Measurements from ENCODE around the gene GIPR.
A peak's percentile ranks its signal among the peaks of the same experiment; 100 is the strongest.
"Not testable (repeated sequence)": the region's sequence is repeated elsewhere in the genome, so short reads cannot be mapped to it uniquely, and the experiment has no call there.

The GIPR gene, protein sequence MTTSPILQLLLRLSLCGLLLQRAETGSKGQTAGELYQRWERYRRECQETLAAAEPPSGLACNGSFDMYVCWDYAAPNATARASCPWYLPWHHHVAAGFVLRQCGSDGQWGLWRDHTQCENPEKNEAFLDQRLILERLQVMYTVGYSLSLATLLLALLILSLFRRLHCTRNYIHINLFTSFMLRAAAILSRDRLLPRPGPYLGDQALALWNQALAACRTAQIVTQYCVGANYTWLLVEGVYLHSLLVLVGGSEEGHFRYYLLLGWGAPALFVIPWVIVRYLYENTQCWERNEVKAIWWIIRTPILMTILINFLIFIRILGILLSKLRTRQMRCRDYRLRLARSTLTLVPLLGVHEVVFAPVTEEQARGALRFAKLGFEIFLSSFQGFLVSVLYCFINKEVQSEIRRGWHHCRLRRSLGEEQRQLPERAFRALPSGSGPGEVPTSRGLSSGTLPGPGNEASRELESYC

DNA sequence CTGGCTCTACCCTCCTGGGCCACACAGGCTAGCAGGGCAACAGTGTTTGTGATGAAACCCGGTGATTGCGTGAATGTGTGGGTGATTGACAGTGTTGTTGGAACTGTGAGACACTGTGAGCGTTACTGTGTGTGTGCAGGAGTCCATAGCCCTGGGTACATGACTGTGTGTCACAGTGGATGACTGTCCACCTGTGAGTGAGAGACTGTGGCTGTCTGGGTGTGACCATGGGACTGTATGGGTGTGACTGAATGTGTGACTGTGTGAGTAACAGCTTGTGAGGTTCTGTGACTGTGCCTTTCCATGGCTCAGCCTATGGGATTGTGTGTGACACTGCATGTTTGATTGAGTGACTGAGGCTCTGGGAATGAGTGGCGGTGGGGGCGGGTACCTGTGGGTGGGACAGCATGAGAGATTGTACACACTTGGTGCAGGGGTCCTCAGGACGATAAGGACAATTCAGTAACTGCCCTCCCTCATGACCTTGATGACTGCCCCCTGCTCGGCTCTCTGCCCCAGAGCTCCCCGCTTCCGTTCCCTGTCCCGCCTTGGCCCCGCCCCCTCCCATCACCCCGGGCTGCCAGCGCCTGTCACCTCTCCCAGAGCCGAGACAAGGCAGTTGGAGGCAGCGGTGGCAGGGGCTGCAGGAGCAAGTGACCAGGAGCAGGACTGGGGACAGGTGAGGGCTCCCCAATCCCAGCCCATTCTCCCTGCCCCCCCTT is at the start of gene GIPR:
Gene GIPR (plus strand): TSS at position 602 of the 722 bp plus-strand sequence. CDS start 1,300 bp downstream, outside the sequence.
- peak; percentile 33 for DNase-seq

DNA sequence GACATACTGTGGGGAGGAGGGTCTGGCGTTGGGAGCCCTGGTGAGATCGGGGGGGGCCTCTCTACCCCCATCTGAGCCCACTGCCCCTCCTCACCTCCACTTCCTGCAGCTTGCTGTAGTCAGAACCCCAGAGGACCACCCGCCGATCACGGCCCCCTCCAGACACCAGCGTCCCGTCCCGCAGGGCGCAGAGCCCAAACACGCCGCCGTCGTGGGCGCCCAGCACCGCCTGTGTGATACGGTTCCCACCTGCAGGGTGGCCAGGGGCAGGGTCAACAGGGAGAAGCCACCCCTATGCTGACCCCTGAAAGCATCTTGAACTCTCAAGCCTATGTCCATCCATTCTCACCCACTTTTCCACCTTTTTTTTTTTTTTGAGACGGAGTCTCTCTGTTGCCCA is 46.6 kb upstream of the GIPR start:
- no peak for DNase-seq

DNA sequence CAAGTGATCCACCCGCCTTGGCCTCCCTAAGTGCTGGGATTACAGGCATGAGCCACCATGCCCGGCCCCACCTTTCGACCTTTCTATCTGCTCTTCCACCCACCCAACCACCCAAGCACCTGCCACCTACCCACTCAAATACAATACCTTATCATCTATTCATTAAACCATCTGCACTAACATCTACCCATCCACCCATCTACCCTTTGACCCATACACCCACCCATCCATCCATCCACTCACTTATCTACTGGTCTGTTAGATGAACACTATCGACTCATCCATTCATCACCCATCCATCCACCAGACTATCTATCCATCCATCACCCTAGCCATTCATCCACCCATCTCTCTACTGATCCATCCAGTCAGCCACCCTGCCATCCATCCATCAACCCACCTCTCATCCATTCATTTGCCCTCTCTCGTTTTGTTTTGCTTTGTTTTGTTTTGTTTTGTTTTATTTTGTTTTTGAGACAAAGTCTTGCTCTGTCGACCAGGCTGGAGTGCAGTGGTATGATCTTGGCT is 46.0 kb upstream of the GIPR start:
- no peak for DNase-seq

DNA sequence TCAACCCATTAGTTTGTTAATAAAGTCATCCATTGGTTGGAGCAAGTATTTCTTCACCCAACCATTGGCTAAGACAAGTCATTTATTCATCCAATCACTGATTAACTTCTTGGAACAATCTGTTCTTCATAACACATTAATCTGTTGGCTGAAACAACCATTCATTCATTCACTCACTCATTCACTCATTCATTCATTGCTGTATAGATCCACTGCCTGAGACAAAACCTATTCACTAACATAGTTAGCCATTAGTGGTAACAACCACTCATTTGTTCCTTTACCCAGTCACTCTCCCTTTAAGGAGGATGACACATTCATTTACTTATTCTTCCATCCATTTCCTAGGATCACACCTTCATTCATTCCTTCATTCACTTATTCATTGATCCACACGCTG is 44.0 kb upstream of the GIPR start:
- DNase-seq = no peak

DNA sequence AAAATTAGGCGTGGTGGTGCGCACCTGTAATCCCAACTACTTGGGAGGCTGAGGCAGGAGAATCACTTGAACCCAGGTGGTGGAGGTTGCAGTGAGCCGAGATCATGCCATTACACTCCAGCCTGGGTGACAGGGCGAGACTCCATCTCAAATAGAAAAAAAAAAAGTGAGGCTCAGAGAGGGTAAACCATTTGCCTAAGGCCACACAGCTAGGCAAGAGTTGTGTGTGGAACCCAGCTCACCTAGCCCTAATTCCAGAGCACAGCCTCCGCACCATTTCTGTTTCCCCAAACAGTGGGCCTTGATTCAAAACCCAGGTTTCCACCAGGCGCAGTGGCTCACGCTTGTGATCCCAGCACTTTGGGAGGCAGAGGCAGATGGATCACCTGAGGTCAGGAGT is 39.8 kb upstream of the GIPR start:
- DNase-seq = not testable (repeated sequence)

DNA sequence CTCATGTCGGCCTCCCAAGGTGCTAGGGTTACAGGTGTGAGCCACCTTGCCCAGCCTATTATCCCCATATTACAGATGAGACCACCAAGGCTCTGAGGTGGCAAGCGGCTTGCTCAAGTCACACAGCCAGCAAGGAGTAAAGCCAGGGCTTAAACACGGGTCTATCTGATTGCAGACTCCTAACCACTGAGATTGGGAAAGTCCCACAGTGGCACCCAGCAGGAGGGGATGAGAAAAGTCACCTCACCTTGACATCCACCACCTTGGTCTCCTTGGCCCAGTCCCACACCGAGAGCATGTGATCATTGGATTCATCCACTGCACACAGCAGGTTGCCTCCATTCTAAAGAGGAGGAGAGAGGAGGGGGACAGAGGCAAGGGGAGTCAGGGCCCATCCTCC is 38.3 kb upstream of the GIPR start:
- no peak for DNase-seq

DNA sequence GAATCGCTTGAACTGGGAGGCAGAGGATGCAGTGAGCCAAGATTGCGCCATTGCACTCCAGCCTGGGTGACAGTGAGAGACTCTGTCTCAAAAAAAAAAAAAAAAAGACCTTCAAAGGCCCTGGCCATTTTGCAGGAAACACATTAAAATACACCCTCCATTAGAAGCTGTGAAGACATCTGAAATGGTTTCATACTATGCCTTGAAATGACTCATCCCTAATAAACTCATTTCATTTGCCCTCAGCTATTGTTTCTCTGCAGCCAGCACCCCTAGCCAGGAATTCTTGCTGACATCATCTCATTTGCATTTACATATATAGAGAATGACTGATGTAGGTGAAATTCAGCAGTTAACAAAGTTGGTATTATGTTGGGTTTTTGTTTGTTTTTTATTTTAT is 37.6 kb upstream of the GIPR start:
- DNase-seq = no peak

DNA sequence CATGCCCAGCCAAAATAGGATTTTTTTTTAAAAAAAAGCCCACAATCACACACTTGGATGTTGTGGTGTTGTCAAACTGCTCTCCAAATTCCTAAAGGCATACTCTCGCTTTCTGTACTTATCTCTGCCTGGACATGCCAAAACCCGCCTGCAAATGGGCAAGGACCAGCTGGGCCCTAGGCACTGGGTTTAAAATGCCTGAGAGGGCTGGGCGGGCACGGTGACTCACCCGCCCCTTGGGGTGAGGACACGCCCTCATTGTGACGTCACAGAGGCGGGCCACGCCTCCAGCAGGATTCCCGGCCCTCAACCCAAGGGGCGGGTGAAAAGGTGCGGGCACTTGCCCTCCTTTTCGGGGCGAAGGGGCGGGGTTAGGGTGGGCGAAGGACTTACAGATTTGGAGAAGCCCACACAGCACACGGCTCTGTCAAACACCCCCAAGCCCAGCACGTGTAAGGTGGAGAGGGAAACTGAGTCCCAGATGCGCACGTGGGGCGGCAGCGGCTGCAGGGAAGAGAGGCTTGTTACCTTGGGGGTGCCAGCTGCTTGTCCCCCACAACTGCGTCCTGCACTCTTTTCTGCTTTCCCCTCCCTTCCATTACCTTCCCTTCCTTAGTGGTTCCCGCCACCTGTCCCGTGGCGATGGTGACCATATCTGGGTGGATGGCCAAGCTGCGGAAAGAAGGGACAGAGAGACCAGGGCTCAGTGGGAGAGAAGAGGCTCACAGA is 35.4 kb upstream of the GIPR start:
- DNase-seq = peak; percentile 72

DNA sequence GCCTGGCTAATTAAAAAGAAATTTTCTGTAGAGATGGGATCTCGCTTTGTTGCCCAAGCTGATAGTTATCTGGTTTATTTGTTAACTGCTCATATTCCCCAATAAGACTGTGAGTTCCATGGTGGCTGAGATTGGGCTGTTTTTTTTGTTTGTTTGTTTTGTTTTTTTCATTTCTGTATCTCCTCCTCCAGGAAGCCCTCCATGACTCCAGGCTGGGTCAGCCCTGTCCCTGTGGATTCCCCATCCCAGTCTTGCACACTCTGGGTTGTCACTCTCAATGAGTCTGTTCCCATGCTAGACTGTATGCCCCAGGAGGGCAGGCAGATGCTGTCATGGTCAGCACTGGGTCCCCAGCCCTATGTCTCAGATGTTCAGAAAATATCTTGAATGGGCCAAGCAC is 31.7 kb upstream of the GIPR start:
- DNase-seq = no peak

DNA sequence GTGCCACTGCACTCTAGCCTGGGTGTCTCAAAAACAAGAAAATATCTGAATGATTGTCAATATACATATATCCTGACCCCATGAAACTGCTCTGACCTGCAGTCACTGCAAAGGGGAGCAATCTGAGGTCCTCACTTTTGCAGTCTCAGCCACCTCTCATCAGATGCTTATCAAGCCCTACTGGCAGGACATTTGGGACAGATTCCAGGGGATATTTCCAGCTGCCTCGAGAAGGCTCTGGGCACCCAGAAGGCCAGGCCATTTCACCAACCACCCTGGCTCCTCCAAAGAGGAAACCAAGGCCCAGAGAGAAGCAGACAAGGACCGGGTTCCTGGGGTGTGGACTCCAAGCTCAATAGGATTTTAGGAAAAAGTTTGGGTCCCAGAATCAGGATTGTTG is 31.1 kb upstream of the GIPR start:
- DNase-seq = no peak

DNA sequence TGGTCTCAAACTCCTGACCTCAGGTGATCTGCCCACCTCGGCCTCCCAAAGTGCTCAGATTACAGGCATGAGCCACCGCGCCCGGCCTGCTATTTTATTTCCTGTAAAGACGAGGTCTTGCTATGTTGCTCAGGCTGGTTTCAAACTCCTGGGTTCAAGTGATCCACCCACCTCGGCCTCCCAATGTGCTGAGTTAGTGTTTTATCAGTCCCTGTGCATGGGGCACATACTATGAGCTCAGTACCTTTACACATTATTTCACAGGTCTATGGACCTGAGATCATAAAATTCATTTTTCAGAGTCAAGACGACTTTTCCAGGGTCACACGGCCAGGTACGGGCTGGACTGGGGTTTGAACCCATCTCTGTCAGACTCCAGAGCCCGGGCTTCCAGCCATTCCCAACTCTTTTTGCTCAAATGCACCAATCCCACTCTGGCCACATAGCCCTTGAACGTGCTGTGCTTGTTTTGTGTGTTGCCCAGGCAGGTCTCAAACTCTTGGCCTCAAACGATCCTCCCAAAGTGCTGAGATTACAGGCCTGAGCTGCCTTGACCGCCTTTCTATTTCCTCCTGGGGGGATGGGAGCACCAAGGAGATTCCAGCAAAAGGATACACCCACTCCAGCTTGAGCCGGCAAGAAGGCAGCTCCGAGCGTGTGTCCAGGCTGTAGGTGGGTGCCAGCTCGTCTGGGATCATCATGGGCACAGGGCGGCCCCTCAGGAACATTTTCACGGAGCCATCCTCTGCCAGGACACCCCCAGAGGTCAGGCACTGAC is 29.9 kb upstream of the GIPR start:
- no peak for DNase-seq

DNA sequence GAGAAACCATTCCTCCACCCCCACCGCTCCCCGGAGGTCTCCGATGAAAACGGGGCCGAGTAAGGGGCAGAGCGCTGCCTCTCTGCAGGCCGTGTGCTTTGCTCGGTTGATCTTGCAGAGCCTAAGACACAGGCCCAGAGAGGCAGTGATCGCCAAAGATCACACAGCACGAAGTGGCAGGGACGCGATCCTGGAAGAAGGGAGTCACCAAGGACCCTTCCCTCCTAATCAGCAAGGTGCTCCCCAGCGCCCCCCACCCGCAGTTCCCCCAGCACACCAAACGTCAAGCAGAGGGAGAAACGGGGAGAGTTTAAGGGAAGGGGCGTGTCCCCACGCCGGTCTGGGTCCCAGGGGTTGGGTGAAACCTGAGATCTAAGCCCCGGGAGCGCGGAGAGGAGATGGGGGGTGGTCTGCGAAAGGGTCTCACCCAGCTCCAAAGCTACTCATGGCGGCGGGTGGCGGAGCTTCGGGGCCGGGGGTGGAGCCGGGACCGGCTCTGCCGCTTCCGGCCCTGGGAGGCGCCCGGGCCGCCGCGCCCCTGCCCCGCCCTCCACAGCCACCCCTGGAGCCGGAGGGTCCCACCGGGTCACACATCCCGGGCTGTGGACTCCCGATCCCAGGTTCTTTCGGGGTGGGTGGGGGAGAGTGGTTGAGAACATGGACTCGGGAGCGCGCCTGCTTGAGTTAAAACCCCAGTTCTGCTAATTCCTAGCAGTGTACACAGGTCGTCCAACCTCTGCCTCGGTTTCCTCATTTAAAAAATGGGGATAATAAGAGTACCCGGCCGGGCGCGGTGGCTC is 28.9 kb upstream of the GIPR start, which contains the start of gene EML2:
Gene EML2 (minus strand): TSS at position 468 of the 800 bp plus-strand sequence. CDS start 21 bp downstream, at position 447.
- DNase-seq = peak; percentile 52

DNA sequence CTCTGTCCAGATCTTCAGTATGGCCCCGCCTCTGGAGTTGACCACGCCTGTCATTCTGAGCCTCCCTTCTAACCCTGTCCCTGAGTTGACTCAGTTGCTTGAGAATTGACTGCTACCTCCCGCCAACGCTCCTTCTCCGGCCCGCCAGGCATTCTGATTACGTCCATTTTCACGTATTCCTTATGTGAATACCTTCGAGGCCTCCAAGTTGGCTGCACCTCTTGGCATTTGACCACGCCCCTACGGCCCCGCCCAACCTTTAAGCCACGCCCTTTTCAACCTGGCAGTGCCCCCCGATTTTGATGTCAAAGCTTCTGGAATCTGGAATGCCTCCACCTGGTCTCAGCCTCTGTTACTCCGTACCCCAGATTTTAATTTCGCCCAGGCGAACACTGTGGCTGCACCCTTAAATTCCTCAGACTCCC is 27.2 kb upstream of the GIPR start:
- no peak for DNase-seq

DNA sequence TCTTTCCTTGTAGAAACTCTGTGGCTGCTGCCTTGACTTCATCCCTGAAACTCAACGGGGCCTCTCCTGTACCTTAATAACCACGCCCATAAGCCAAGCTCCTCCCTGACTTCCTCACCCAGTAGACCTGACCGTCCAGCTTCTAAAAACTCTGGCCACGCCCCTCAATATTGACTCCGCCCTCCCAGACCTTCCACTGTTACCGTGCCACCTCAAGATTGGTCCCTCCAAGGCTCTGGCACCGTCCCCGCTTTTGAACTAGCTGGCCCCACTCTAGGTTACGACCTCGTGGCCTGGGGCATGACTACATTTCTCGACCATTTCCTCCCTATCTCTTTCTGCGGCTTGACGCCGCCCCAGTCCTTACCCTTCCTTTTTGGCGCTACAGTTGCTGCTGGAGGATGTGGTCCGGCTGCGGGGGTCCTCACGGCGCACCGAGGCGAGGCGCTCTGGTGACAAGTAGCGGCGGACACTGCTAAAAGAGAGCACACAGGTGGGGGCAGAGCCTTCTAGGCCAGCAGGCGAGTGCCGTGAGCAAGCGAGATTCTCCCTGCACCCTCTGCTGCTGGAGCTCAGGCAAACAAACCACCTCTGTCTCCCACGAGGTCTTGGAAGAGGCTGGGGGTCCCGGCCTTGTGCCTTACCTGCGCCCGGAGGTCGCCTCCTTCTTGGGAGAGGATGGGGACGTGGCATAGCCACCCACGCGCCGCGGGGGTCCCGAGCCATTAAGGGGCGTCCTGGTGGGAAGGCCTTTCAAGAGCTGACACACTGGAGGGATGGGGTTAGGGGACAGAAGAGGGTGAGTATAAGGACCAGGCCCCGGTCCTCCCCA is 26.5 kb upstream of the GIPR start:
- DNase-seq = no peak

DNA sequence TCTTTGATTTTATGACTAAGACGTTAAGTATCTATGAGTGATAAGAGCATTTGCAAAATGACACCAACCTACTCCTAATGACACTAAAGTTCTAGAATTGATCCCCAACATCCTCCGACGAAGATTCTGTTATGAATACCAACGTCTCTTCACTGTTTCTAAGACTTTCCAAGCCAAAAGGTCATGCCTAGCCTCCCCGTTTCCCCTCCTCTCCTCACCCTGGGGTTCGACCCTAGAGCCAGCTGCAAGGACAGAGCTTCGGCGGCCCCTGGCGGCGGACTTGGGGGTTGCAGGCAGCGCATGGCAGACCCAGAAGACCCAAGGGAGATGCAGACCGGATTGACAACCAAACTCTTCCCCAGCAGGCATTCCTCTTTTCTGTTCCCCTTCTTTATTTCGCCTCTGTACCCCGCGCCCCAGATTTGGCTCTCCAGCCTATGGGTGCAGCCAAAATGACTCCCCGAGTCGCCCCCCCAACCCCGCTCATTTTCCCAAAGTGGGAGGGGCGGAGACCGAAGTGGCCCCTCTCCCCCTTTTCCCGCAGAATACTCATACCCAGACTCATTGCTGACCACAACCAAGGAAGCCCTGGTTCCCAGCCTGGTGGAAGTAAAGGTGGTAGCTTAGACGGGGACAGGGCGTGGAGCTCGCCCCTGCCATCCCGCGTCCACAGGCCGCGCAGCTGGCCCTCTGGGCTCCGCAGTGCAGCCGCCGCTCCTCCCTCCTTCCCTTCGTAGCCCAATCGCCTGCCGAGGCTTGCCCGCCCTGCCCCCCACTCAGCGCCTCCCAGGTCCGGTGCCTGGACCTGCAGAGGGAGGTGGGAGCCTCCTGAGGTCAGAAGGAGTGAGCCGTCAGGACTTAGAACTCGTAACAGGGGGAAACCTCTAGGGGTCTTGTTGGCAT is 24.7 kb upstream of the GIPR start:
- peak; percentile 93 for DNase-seq

DNA sequence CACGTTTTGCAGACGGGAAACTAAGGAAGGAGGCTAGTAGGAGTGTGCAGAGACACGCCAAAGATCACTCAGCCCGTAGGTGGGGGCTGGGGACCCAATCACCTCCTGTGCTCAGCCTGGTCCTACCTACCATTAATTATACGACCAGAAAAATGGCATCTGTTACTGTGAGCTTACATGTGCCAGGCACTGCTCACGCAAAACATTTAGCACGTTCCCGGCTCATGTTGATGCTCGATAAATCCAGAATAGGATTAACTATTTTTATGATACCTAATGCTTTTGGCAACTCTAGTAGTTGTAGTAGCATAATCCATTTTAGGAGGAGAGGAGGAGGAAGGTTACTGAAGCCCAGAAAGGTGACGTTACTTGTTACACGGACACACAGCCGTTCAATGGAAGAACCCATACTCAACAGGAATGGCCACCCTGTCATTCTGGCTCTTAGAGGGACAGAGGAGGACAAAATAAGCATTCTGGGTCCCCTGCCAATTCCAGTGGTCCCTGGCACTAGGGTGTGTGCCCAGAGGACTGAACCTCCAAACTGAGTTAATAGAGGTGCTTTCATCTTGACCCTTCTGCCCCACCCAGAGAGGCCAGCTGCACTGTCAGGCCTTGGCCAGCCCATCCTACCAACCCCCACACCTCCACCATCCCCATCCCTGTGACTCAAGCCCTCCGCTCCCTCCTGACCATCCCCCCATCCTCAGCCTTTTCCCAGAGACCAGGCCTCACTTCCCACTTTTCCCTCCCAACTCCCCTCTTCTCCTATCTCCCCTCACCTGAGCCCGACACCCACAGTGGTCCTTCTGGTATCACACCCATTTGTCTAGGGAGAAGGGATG is 23.9 kb upstream of the GIPR start:
- no peak for DNase-seq

DNA sequence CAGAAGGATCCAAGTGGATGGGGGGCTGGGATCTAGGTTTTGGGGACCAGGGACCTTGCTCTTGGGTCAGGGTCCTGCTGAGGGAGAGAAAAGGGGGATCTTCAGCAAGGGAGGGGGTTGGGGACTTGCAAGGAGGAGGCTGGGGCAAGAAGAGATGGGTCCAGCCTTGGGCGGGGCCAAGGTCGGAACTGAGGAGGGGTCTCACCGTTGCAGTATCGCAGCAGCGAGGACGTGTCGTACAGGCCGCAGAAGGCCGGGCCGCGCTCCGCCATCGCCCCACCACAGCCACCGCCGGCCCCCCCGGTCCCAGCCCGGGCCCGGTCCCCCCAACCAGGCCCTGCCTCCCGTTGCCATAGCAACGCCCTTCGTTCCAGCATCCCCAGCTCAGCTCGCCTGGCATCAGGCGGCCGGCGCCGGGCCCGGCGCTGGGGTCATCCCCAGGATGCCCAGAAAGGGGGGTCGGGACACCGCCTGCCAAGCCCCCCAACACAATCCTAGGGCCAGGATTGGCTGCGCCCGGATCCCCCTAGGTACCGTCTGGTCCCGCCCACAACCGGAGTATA is 22.9 kb upstream of the GIPR start:
- no peak for DNase-seq

Measured in retina (tissue), 1 donor.